Thymus (tissue), 11 donors: ENCODE measurements around the gene RAD51B. TPM values are rescaled to one million over a fixed set of nuclear protein-coding genes. Genes with fewer than 3 reads are reported as not detected.

ENCODE experiments used
- DNase-seq, 9 donors: peaks; one replicate each; pipeline ENCODE4 v3.0.0-alpha.2; 2013; ENCODE audit warnings: low spot score in 9 of 9, low read depth in 6 of 9, missing footprints in 1 of 9
- H3K27ac ChIP-seq, 2 donors: one replicate each; pipeline ENCODE4 v1.5.1; 2013; ENCODE audit warnings: control low read depth in 1 of 2, low read depth in 1 of 2, low read length in 1 of 2, mild to moderate bottlenecking in 1 of 2, moderate library complexity in 1 of 2
- H3K27me3 ChIP-seq, 2 donors: one replicate each; pipeline ENCODE4 v1.5.1; 2013; ENCODE audit warnings: low read length in 1 of 2; ENCODE audit not compliant: control insufficient read depth in 2 of 2, insufficient read depth in 1 of 2
- H3K36me3 ChIP-seq, 2 donors: one replicate each; pipeline ENCODE4 v1.5.1; 2013; ENCODE audit warnings: low read length in 1 of 2, mild to moderate bottlenecking in 1 of 2, moderate library complexity in 1 of 2; ENCODE audit not compliant: control insufficient read depth in 2 of 2, insufficient read depth in 2 of 2
- H3K4me1 ChIP-seq, 2 donors: one replicate each; pipeline ENCODE4 v1.5.1; 2013; ENCODE audit warnings: low read length in 2 of 2; ENCODE audit not compliant: control insufficient read depth in 2 of 2, insufficient read depth in 2 of 2
- H3K4me3 ChIP-seq, 2 donors: one replicate each; pipeline ENCODE4 v1.5.1; 2013; ENCODE audit warnings: low read length in 2 of 2, control low read depth in 1 of 2, mild to moderate bottlenecking in 1 of 2
- H3K9me3 ChIP-seq, 2 donors: one replicate each; pipeline ENCODE4 v1.5.1; 2013; ENCODE audit warnings: low read length in 1 of 2, mild to moderate bottlenecking in 1 of 2; ENCODE audit not compliant: control insufficient read depth in 2 of 2, insufficient read depth in 1 of 2
- WGBS: extraction: QIAGEN DNeasy Blood & Tissue Kit; methylation state at CpG from one replicate; pipeline ENCODE4 v1.1.7; 2013; 5-methylcytosine and 5-hydroxymethylcytosine counted together
- polyA plus RNA-seq: library from polyadenylated mRNA; stranded (reverse); fragments of 200-250 nt; gene quantifications from one replicate; pipeline ENCODE4 v1.2.3, GENCODE V29; 2013
- total RNA-seq: library from RNA; stranded (reverse); fragments of 120-200 nt; gene quantifications from one replicate; pipeline ENCODE4 v1.2.4, GENCODE V29; 2013
- donor health status: healthy.

Gene RAD51B
- total and polyA plus RNA-seq, 2 donors, result 7.8 to 17.8 TPM

- no peak overlapping the region for H3K4me3 ChIP-seq
- H3K27ac ChIP-seq, result no peak overlapping the region
- no peaks in the 10 kb centered on the region for H3K27me3 ChIP-seq
- no peaks in the 10 kb centered on the region for H3K36me3 ChIP-seq
- no peak for DNase-seq
- H3K4me1 ChIP-seq, result no peaks in the 10 kb centered on the region
- WGBS, result 98% methylated on average over 4 of the region's 4 CpGs
- H3K9me3 ChIP-seq, result no peaks in the 10 kb centered on the region
Observed at GRCh38 chr14:68412505-68413465, 593.2 kb downstream of the RAD51B start.

GRCh38 chr14:68413509-68413908 is 593.9 kb downstream of the RAD51B start:
- Histone ChIP-seq H3K9me3 (no peaks in the 10 kb centered on the region), H3K4me1 (no peaks in the 10 kb centered on the region), H3K27me3 (no peaks in the 10 kb centered on the region), H3K27ac (no peak overlapping the region), H3K4me3 (no peak overlapping the region), H3K36me3 (no peaks in the 10 kb centered on the region)
- WGBS, result 96% methylated on average over 3 of the region's 3 CpGs
- DNase-seq, result no peak

- Histone ChIP-seq H3K4me1 (no peaks in the 10 kb centered on the region), H3K9me3 (no peaks in the 10 kb centered on the region), H3K27ac (no peak overlapping the region), H3K27me3 (no peaks in the 10 kb centered on the region), H3K4me3 (no peak overlapping the region), H3K36me3 (no peaks in the 10 kb centered on the region)
- WGBS, result 99% methylated on average over 2 of the region's 2 CpGs
- DNase-seq, result no peak
Observed at GRCh38 chr14:68414121-68414520, 594.5 kb downstream of the RAD51B start.

GRCh38 chr14:68416171-68416570 is 596.6 kb downstream of the RAD51B start:
- no peak for DNase-seq
- no peak overlapping the region for H3K27ac ChIP-seq
- no peak overlapping the region for H3K4me3 ChIP-seq
- peaks cover 0 to 4% of the 10 kb centered on the region in 2 donors for H3K4me1 ChIP-seq
- 87% methylated on average over 4 of the region's 4 CpGs for WGBS
- no peaks in the 10 kb centered on the region for H3K27me3 ChIP-seq
- H3K36me3 ChIP-seq, result no peaks in the 10 kb centered on the region
- no peaks in the 10 kb centered on the region for H3K9me3 ChIP-seq

GRCh38 chr14:68417009-68417650 is 597.6 kb downstream of the RAD51B start:
- H3K9me3 ChIP-seq, result no peaks in the 10 kb centered on the region
- H3K4me3 ChIP-seq, result no peak overlapping the region
- no peaks in the 10 kb centered on the region for H3K27me3 ChIP-seq
- no peak for DNase-seq
- no peak overlapping the region for H3K27ac ChIP-seq
- peaks cover 0 to 4% of the 10 kb centered on the region in 2 donors for H3K4me1 ChIP-seq
- WGBS, result 96% methylated on average over 5 of the region's 5 CpGs
- H3K36me3 ChIP-seq, result no peaks in the 10 kb centered on the region

GRCh38 chr14:68418174-68419118 is 598.9 kb downstream of the RAD51B start:
- no peak overlapping the region for H3K27ac ChIP-seq

GRCh38 chr14:68420350-68420749 is 600.8 kb downstream of the RAD51B start:
- no peaks in the 10 kb centered on the region for H3K27me3 ChIP-seq
- H3K9me3 ChIP-seq, result no peaks in the 10 kb centered on the region
- no peak for DNase-seq
- WGBS, result 78% methylated on average over 5 of the region's 5 CpGs
- H3K27ac ChIP-seq, result no peak overlapping the region
- H3K4me1 ChIP-seq, result peaks cover 0 to 4% of the 10 kb centered on the region in 2 donors
- no peaks in the 10 kb centered on the region for H3K36me3 ChIP-seq
- H3K4me3 ChIP-seq, result no peak overlapping the region

More at GRCh38 chr14:68418174-68419118, 598.9 kb downstream of the RAD51B start:
- Histone ChIP-seq H3K4me1 (peaks cover 0 to 4% of the 10 kb centered on the region in 2 donors), H3K36me3 (no peaks in the 10 kb centered on the region), H3K9me3 (no peaks in the 10 kb centered on the region), H3K4me3 (no peak overlapping the region), H3K27me3 (no peaks in the 10 kb centered on the region)
- no peak for DNase-seq
- 94% methylated on average over 3 of the region's 3 CpGs for WGBS

- 97% methylated on average over 3 of the region's 3 CpGs for WGBS
- no peak overlapping the region for H3K4me3 ChIP-seq
- peaks cover 0 to 4% of the 10 kb centered on the region in 2 donors for H3K4me1 ChIP-seq
Observed at GRCh38 chr14:68421116-68421515, 601.5 kb downstream of the RAD51B start.

More at GRCh38 chr14:68421116-68421515, 601.5 kb downstream of the RAD51B start:
- Histone ChIP-seq H3K9me3 (no peaks in the 10 kb centered on the region), H3K27ac (no peak overlapping the region), H3K36me3 (no peaks in the 10 kb centered on the region), H3K27me3 (no peaks in the 10 kb centered on the region)
- no peak for DNase-seq
